Esophagus muscularis mucosa (tissue), 3 donors: ENCODE measurements around the gene RHBDL1.

ENCODE experiments used
- CTCF ChIP-seq, 3 experiments: fragments of 200-600 bp in 2 of 3; fragments of 450-650 bp in 1 of 3; sonication (generic) in 2 of 3; IDR thresholded peaks; one replicate each; pipeline ENCODE4 v1.5.1; 2017 to 2019; ENCODE audit warnings: antibody characterized with exemption in 3 of 3, mild to moderate bottlenecking in 2 of 3, moderate library complexity in 1 of 3
- POLR2AphosphoS5 ChIP-seq, 2 donors: sonication (generic); formaldehyde crosslinking; IDR thresholded peaks; one replicate each; pipeline ENCODE4 v1.6.1; 2017; ENCODE audit warnings: antibody characterized with exemption in 2 of 2

GRCh38 chr16:646679-647172, 28.7 kb upstream of the RHBDL1 start:
- TF ChIP-seq CTCF (IDR thresholded peaks at IDR 0.05) (no peak), POLR2AphosphoS5 (IDR thresholded peaks at IDR 0.05) (no peak)
